Measurements from ENCODE around the gene ANKRD13C.

Gene ANKRD13C

DNA sequence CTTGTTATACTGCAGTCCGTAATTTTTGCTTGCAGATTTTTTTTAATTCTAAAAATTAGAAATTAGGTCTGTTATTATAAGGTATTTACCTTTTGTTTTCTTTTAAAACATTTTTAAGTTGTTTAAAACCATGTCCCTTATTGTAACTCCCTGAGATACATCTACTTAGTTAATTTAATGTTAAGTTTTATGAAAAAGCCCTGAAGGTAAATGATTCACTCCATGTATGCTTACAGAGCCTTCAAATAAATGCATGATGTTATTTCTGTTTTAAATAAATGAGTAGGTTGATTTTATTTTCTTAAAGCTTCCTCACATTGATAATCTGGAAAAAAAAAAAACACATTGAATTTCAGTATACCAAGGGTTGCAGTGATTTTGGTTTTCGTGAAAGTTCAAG lies 125.9 kb downstream of the ANKRD13C start:
- Histone ChIP-seq H3K4me1 (ENCODE audit: control insufficient read depth, insufficient read depth, low read length) (no peaks in the 10 kb centered on the region), H3K27me3 (ENCODE audit: control insufficient read depth, insufficient read depth, low read length) (no peaks in the 10 kb centered on the region), H3K9ac (ENCODE audit: low read length) (no peak overlapping the region), H3K36me3 (ENCODE audit: control insufficient read depth, insufficient read depth, low read length) (no peaks in the 10 kb centered on the region), H3K9me3 (ENCODE audit: control insufficient read depth, low read length) (no peaks in the 10 kb centered on the region), H3K4me3 (ENCODE audit: low read length) (no peak overlapping the region)

DNA sequence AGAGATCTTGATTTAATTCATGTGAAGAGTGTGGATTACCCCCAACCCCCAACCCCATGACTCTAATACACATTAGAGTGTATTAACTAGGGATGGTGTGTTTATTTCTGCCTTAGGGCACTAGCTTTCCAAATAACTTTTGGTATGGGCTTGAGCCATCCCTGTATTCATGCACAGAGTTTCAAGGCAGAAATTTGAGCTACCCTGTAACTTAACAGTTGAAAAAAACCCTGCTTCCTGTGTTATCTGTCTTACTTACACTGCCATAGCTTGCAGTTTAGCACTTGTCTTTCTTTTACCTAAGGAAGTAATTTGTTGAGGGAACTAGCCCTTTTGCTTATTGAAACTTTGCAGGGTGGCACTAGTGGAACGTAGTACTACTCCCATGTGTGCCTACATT lies 127.1 kb downstream of the ANKRD13C start:
- Histone ChIP-seq H3K27me3 (ENCODE audit: control insufficient read depth, insufficient read depth, low read length) (no peaks in the 10 kb centered on the region), H3K4me1 (ENCODE audit: control insufficient read depth, insufficient read depth, low read length) (no peaks in the 10 kb centered on the region), H3K9me3 (ENCODE audit: control insufficient read depth, low read length) (no peaks in the 10 kb centered on the region), H3K36me3 (ENCODE audit: control insufficient read depth, insufficient read depth, low read length) (no peaks in the 10 kb centered on the region), H3K4me3 (ENCODE audit: low read length) (no peak overlapping the region), H3K9ac (ENCODE audit: low read length) (no peak overlapping the region)

DNA sequence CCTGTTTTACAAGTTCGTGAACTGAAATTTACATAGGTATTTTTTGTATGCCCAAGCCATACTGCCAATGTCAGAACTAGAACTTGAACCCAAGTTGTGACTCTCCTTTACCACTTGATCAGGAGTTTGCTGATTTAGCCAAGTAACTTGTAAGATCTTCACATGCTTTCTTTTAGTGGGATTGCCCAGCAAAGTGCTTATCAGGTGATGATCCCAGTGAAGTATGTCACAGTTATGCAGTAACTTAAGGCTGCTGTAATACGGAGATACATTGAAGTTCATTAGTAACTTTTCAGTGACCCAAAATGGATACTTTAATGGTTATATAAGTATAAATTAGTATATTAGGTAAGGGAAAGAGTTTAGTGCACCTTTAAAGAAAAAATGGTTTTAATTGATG lies 129.6 kb downstream of the ANKRD13C start:
- H3K27me3 ChIP-seq (ENCODE audit: control insufficient read depth, insufficient read depth, low read length) = no peaks in the 10 kb centered on the region
- H3K9me3 ChIP-seq (ENCODE audit: control insufficient read depth, low read length) = no peaks in the 10 kb centered on the region
- H3K4me1 ChIP-seq (ENCODE audit: control insufficient read depth, insufficient read depth, low read length) = no peaks in the 10 kb centered on the region
- H3K36me3 ChIP-seq (ENCODE audit: control insufficient read depth, insufficient read depth, low read length) = no peaks in the 10 kb centered on the region
- no peak overlapping the region for H3K4me3 ChIP-seq (ENCODE audit: low read length)
- H3K9ac ChIP-seq (ENCODE audit: low read length) = no peak overlapping the region

DNA sequence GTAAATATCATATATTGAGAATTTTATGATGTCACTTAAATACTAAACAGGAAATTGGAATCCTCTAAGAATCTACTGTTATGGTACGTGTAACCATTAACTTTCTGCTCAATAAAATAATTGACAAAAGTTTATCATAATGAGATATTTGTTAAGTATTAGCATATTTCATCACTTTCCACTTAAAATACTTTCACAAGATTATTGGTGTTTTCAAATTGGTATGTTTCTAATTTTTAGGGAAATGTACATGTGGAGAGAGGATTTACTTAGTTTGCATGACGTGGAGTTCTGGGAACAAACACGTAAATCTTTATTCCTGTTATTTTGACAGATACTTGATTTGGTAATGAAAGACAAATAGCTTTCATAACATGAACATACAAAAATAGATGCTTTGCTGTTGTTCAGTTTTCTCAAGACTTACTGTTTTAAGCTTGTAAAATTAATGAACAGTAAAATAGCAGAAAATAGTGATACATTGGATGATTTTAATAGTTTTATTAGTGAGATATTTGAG lies 131.7 kb downstream of the ANKRD13C start:
- H3K36me3 ChIP-seq (ENCODE audit: control insufficient read depth, insufficient read depth, low read length) = no peaks in the 10 kb centered on the region
- H3K9ac ChIP-seq (ENCODE audit: low read length) = peak overlapping the region; percentile 90
- no peaks in the 10 kb centered on the region for H3K4me1 ChIP-seq (ENCODE audit: control insufficient read depth, insufficient read depth, low read length)
- H3K4me3 ChIP-seq (ENCODE audit: low read length) = no peak overlapping the region
- H3K9me3 ChIP-seq (ENCODE audit: control insufficient read depth, low read length) = no peaks in the 10 kb centered on the region
- no peaks in the 10 kb centered on the region for H3K27me3 ChIP-seq (ENCODE audit: control insufficient read depth, insufficient read depth, low read length)

DNA sequence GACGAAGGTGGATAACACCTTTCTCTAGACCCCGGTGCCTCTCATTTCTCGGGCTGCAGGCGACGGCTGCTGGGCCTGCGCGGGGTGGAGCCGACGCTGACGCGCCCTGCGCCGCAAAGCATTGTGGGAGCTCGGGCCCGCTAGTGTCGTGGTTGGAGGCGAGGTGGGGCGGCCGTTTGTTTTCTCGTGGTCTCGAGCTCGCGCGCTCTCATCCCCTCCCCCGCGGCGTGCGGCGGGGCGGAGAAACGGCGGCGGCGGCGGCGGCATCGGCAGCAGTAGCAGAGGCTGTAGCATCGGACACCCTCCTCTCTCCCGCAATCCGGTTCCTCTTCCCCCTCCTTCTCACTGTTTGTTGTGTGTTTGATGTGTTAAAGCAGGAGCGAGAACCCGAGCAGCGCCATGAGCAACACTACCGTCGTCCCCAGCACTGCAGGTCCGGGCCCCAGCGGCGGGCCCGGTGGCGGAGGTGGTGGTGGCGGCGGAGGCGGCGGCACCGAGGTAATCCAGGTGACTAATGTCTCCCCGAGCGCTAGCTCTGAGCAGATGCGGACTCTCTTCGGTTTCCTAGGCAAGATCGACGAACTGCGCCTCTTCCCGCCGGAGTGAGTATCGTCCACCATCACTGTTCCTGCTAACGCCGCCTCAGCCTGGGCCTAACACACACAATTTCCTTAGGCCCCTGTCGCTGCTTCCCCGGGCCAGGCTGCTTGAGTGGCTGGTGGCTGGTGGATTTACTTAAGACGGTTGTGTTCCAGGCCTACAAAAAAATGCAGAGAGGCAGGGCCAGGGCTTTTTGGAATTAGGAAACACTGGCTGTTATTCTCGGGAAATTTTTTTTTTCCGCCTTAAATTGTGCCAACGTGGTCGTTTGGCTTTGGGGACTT lies 133.0 kb downstream of the ANKRD13C start, which contains the start of gene SRSF11:
SRSF11 (plus strand) TSS at position 143 of the 884 bp plus-strand sequence; CDS start at position 400, 257 bp downstream.
- H3K36me3 ChIP-seq (ENCODE audit: control insufficient read depth, insufficient read depth, low read length) = no peaks in the 10 kb centered on the region
- H3K4me1 ChIP-seq (ENCODE audit: control insufficient read depth, insufficient read depth, low read length) = no peaks in the 10 kb centered on the region
- peak within 1 kb of the TSS; percentile 90 for H3K9ac ChIP-seq (ENCODE audit: low read length)
- H3K9me3 ChIP-seq (ENCODE audit: control insufficient read depth, low read length) = no peaks in the 10 kb centered on the region
- no peaks in the 10 kb centered on the region for H3K27me3 ChIP-seq (ENCODE audit: control insufficient read depth, insufficient read depth, low read length)
- peak within 1 kb of the TSS; percentile 34 for H3K4me3 ChIP-seq (ENCODE audit: low read length)

DNA sequence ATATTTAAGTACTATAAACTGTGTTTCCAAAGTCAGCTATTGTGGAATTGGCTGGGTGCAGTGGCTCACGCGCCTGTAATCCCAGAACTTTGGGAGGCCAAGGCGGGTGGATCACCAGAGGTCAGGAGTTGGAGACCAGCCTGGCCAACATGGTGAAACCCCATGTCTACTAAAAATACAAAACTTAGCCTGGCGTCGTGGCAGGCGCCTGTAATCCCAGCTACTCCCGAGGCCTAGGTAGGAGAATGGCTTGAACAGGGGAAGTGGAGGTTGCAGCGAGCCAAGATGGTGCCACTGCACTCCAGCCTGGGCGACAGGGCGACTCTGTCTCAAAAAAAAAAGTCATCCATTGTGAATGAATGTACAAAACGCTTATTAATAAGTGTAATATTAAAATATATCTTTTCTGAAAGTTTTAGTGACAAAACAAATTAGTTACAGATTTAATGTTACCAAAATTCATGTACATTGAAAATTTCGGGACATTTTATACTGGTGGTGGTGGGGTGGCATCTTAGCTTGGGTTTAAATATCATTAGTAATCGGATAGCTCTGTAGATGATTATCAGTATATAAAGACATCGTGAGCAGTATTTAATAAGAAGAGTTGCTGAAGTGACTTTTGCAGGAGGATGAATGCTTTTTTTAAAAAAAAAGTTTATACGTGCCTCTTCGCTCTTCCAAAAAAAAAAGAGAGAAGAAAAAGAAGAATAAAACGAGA lies 133.8 kb downstream of the ANKRD13C start:
- Histone ChIP-seq H3K4me1 (ENCODE audit: control insufficient read depth, insufficient read depth, low read length) (no peaks in the 10 kb centered on the region), H3K4me3 (ENCODE audit: low read length) (no peak overlapping the region), H3K27me3 (ENCODE audit: control insufficient read depth, insufficient read depth, low read length) (no peaks in the 10 kb centered on the region), H3K36me3 (ENCODE audit: control insufficient read depth, insufficient read depth, low read length) (no peaks in the 10 kb centered on the region), H3K9me3 (ENCODE audit: control insufficient read depth, low read length) (no peaks in the 10 kb centered on the region), H3K9ac (ENCODE audit: low read length) (peak overlapping the region; percentile 90)

DNA sequence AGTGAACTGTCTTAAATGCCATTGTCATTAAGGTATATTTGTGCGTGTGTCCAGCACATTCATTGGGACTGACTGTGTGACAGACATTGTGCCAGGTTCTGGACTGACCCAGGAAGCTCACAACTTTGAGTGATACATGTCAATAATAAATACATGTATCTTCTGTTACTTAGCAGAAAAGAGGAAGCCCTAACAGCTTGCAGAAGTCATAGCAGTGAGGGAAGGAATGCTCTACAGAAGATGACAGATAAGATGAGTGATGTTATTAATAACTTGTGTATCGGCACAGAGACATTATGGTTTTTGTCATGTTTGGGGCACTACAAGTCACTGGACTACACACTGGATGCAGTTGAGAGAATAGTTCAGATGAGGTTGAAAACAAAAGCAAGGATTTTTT lies 134.5 kb downstream of the ANKRD13C start:
- no peaks in the 10 kb centered on the region for H3K9me3 ChIP-seq (ENCODE audit: control insufficient read depth, low read length)
- H3K4me1 ChIP-seq (ENCODE audit: control insufficient read depth, insufficient read depth, low read length) = no peaks in the 10 kb centered on the region
- H3K9ac ChIP-seq (ENCODE audit: low read length) = no peak overlapping the region
- H3K27me3 ChIP-seq (ENCODE audit: control insufficient read depth, insufficient read depth, low read length) = no peaks in the 10 kb centered on the region
- no peak overlapping the region for H3K4me3 ChIP-seq (ENCODE audit: low read length)
- no peaks in the 10 kb centered on the region for H3K36me3 ChIP-seq (ENCODE audit: control insufficient read depth, insufficient read depth, low read length)

DNA sequence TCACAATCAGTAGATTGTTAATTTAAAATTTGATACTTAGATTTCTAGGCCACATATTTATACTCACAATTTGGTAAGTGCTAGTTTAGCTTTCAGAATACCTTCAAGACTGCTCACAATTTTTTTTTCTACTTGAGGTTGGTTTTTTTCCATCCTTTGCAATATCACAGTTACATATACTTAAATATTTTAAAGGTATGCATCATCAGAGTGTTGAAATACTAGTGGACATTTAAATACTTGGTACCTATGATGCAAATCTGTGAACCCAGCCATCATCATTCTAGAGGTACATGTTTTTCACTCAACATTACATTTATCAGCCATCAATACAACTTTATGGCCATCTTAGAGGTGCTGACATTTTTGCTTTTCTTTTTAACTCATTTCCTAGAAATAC lies 143.0 kb downstream of the ANKRD13C start:
- no peaks in the 10 kb centered on the region for H3K36me3 ChIP-seq (ENCODE audit: control insufficient read depth, insufficient read depth, low read length)
- H3K9me3 ChIP-seq (ENCODE audit: control insufficient read depth, low read length) = no peaks in the 10 kb centered on the region
- no peak overlapping the region for H3K9ac ChIP-seq (ENCODE audit: low read length)
- no peak overlapping the region for H3K4me3 ChIP-seq (ENCODE audit: low read length)
- no peaks in the 10 kb centered on the region for H3K4me1 ChIP-seq (ENCODE audit: control insufficient read depth, insufficient read depth, low read length)
- no peaks in the 10 kb centered on the region for H3K27me3 ChIP-seq (ENCODE audit: control insufficient read depth, insufficient read depth, low read length)

DNA sequence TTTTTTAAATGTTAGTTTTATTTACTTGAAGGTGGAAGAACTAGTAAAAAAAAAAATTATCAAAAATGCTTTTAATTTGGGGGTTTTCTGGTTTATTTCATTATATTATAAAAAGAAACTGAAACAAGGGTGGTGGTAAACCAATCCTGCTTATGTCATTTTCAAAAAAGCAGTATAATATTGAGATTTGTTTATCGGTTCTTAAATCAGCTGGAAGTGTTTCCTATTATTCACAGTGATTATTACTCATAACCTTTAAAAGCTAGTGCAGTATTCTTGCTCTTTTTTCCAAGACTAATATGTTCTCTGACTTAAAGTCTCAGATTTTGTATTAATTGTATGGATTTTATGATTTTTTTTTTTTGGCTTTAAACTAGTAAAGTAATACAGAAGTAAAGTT lies 143.7 kb downstream of the ANKRD13C start:
- H3K9ac ChIP-seq (ENCODE audit: low read length) = no peak overlapping the region
- no peaks in the 10 kb centered on the region for H3K9me3 ChIP-seq (ENCODE audit: control insufficient read depth, low read length)
- H3K36me3 ChIP-seq (ENCODE audit: control insufficient read depth, insufficient read depth, low read length) = no peaks in the 10 kb centered on the region
- H3K4me3 ChIP-seq (ENCODE audit: low read length) = no peak overlapping the region
- H3K27me3 ChIP-seq (ENCODE audit: control insufficient read depth, insufficient read depth, low read length) = no peaks in the 10 kb centered on the region
- H3K4me1 ChIP-seq (ENCODE audit: control insufficient read depth, insufficient read depth, low read length) = no peaks in the 10 kb centered on the region

Measured in mucosa of stomach (tissue), 1 donor.